Caco-2 (cell line): Measurements from ENCODE around the gene CD300LD. TPM values are rescaled to one million over a fixed set of nuclear protein-coding genes. Genes with fewer than 3 reads are reported as not detected.

Experiments
- BruUV-seq: library from RNA; stranded (reverse); fragments of 400-500 nt; replicated peaks from 2 replicates; lab custom pipeline; 2021; lab: Mats Ljungman, UMichigan
- CTCF ChIA-PET: fragments of 300-600 bp; sonication (Branson Sonifier 250); formaldehyde crosslinking; loops from one replicate; lab custom pipeline; 2022; ENCODE audit warnings: antibody characterized with exemption; lab: Charles Lee
- POLR2A ChIA-PET: fragments of 300-600 bp; sonication (Branson Sonifier 250); formaldehyde crosslinking; loops from one replicate; lab custom pipeline; 2022; ENCODE audit warnings: antibody characterized with exemption; lab: Charles Lee
- DNase-seq, 2 experiments: peaks; one replicate each; pipeline versions ENCODE4 v3.0.0 to v3.0.0-alpha.2; 2020 to 2022
- H3K27me3 ChIP-seq: replicated peaks from 2 replicates; pipeline ENCODE4 v1.6.0; 2011; ENCODE audit warnings: low read length; ENCODE audit not compliant: control insufficient read depth, insufficient read depth
- H3K36me3 ChIP-seq: 2 replicates; pipeline ENCODE4 v1.5.1; 2011; ENCODE audit warnings: low read length; ENCODE audit not compliant: control insufficient read depth, insufficient read depth
- H3K4me1 ChIP-seq: fragments of 250-450 bp; sonication (Bioruptor Pico); 2 replicates; pipeline ENCODE4 v1.5.1; 2020; ENCODE audit warnings: mild to moderate bottlenecking
- H3K4me3 ChIP-seq: 2 replicates; pipeline ENCODE4 v1.5.1; 2011; ENCODE audit warnings: low read depth, mild to moderate bottlenecking, control low read depth, low read length
- H3K9me3 ChIP-seq: fragments of 250-450 bp; sonication (Bioruptor Pico); 2 replicates; pipeline ENCODE4 v1.5.1; 2020; ENCODE audit warnings: mild to moderate bottlenecking, moderate library complexity
- H3K27ac Mint-ChIP-seq: one replicate; pipeline ENCODE4 v1.8.0; 2022; ENCODE audit warnings: mixed read lengths; ENCODE audit not compliant: unreplicated experiment
- H3K27me3 Mint-ChIP-seq: one replicate; pipeline ENCODE4 v1.8.0; 2022; ENCODE audit warnings: mixed read lengths; ENCODE audit not compliant: insufficient read depth, unreplicated experiment
- H3K36me3 Mint-ChIP-seq: one replicate; pipeline ENCODE4 v1.8.0; 2022; ENCODE audit warnings: mild to moderate bottlenecking, mixed read lengths; ENCODE audit not compliant: insufficient read depth, unreplicated experiment
- H3K4me1 Mint-ChIP-seq: one replicate; pipeline ENCODE4 v1.8.0; 2022; ENCODE audit warnings: low read depth, mixed read lengths; ENCODE audit not compliant: unreplicated experiment
- H3K4me3 Mint-ChIP-seq: one replicate; pipeline ENCODE4 v1.8.0; 2022; ENCODE audit warnings: mild to moderate bottlenecking, moderate library complexity, mixed read lengths; ENCODE audit not compliant: unreplicated experiment
- H3K9me3 Mint-ChIP-seq: one replicate; pipeline ENCODE4 v1.8.0; 2022; ENCODE audit warnings: mixed read lengths; ENCODE audit not compliant: unreplicated experiment
- intact Hi-C: fragments of 100-400 bp; cut with micrococcal nuclease; formaldehyde crosslinking; loops from one replicate; pipeline ENCODE4 v1.10.0; 2022; ENCODE audit not compliant: unreplicated experiment
- total RNA-seq: library from RNA; stranded (reverse); gene quantifications from 2 replicates; pipeline ENCODE4 v1.2.3, GENCODE V29; 2022
- TF ChIP-seq, protein P1 (sequence below), 2 experiments: fragments of 200-600 bp in 1 of 2; IDR thresholded peaks; 1 replicate in 1 of 2; 2 replicates in 1 of 2; pipeline versions ENCODE4 v1.5.1 to v1.8.0; 2011 to 2022; ENCODE audit warnings: antibody characterized with exemption in 1 of 2, control low read depth in 1 of 2, inconsistent platforms in 1 of 2, low read depth in 1 of 2, low read length in 1 of 2, mild to moderate bottlenecking in 1 of 2, moderate library complexity in 1 of 2; ENCODE audit not compliant: insufficient read depth in 1 of 2, severe bottlenecking in 1 of 2, unreplicated experiment in 1 of 2

The CD300LD gene
- total RNA-seq, 1 experiment from 2014 or later: not detected

DNA sequence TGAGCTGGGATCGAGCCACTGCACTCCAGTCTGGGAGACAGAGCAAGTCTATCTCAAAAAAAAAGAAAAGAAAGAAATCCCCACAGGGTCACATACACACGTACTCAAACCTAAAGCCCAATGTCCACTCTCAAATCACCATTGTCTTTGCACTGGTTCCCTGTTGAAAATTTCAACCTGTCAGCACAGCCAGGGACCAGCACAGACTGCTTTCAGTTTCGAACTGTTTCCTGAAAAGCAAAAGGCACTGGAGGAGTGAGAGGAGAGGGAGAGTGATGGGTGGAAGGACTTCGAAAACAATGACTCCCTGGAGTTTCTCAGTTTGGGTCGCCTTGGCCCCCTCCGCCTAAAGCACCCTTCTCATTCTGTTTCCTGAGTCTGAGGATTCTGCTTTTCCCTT, 37.2 kb downstream of the CD300LD start:
- no peaks in the 10 kb centered on the region for H3K9me3 Mint-ChIP-seq
- ChIA-PET CTCF (no interaction called here), POLR2A (no interaction called here)
- no peak overlapping the region for H3K4me3 ChIP-seq
- peaks cover 4% of the 10 kb centered on the region for H3K36me3 Mint-ChIP-seq
- H3K27me3 Mint-ChIP-seq: peaks cover 24% of the 10 kb centered on the region
- H3K4me1 ChIP-seq: no peaks in the 10 kb centered on the region
- no TSS peak for BruUV-seq
- intact Hi-C loops: no loop called here
- no peaks in the 10 kb centered on the region for H3K36me3 ChIP-seq
- H3K9me3 ChIP-seq: no peaks in the 10 kb centered on the region
- no peaks in the 10 kb centered on the region for H3K4me1 Mint-ChIP-seq
- no peak overlapping the region for H3K27ac Mint-ChIP-seq
- no peaks in the 10 kb centered on the region for H3K27me3 ChIP-seq
- TF ChIP-seq, protein P1, sequence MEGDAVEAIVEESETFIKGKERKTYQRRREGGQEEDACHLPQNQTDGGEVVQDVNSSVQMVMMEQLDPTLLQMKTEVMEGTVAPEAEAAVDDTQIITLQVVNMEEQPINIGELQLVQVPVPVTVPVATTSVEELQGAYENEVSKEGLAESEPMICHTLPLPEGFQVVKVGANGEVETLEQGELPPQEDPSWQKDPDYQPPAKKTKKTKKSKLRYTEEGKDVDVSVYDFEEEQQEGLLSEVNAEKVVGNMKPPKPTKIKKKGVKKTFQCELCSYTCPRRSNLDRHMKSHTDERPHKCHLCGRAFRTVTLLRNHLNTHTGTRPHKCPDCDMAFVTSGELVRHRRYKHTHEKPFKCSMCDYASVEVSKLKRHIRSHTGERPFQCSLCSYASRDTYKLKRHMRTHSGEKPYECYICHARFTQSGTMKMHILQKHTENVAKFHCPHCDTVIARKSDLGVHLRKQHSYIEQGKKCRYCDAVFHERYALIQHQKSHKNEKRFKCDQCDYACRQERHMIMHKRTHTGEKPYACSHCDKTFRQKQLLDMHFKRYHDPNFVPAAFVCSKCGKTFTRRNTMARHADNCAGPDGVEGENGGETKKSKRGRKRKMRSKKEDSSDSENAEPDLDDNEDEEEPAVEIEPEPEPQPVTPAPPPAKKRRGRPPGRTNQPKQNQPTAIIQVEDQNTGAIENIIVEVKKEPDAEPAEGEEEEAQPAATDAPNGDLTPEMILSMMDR (IDR thresholded peaks at IDR 0.05; ENCODE audit: insufficient read depth in 1 of 2, low read depth in 1 of 2, low read length in 1 of 2, severe bottlenecking in 1 of 2, unreplicated experiment in 1 of 2): no peak
- no peak overlapping the region for H3K4me3 Mint-ChIP-seq
- no peak for DNase-seq

DNA sequence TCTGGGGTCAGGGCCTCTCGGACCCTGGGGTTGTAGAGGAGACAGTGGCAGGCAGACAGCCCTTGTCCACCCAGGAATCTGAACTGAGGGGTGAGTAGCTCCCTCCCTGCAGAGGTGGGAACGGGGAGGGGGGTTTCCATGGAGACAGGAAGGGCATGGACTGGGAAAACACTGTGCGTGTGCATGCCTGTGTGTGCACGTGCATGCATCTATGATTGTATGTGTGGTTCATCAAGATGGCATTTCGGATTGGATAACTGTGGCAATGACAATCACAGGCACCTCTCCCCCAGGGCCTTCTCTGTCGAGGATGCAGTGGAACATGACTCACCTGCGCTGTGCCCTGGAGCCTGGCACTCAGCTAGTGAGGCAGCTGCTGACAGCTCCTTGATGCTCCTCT, 40.0 kb downstream of the CD300LD start:
- no peak for DNase-seq
- Histone ChIP-seq H3K36me3 (no peaks in the 10 kb centered on the region), H3K4me3 (no peak overlapping the region), H3K4me1 (no peaks in the 10 kb centered on the region), H3K9me3 (no peaks in the 10 kb centered on the region), H3K27me3 (no peaks in the 10 kb centered on the region)
- H3K4me3 Mint-ChIP-seq: no peak overlapping the region
- H3K27me3 Mint-ChIP-seq: peaks cover 25% of the 10 kb centered on the region
- no TSS peak for BruUV-seq
- H3K9me3 Mint-ChIP-seq: no peaks in the 10 kb centered on the region
- intact Hi-C loops: no loop called here
- POLR2A ChIA-PET: no interaction called here
- CTCF ChIA-PET: interaction anchor here (0.6 to 1.0 kb wide), 2 partner anchors 14 to 122 kb away, joined by 4 to 5 read pairs; no protein-coding TSS in a partner anchor
- peaks cover 4% of the 10 kb centered on the region for H3K36me3 Mint-ChIP-seq
- TF ChIP-seq, protein P1 (IDR thresholded peaks at IDR 0.05; ENCODE audit: insufficient read depth in 1 of 2, low read depth in 1 of 2, low read length in 1 of 2, severe bottlenecking in 1 of 2, unreplicated experiment in 1 of 2): no peak
- H3K27ac Mint-ChIP-seq: no peak overlapping the region
- no peaks in the 10 kb centered on the region for H3K4me1 Mint-ChIP-seq

DNA sequence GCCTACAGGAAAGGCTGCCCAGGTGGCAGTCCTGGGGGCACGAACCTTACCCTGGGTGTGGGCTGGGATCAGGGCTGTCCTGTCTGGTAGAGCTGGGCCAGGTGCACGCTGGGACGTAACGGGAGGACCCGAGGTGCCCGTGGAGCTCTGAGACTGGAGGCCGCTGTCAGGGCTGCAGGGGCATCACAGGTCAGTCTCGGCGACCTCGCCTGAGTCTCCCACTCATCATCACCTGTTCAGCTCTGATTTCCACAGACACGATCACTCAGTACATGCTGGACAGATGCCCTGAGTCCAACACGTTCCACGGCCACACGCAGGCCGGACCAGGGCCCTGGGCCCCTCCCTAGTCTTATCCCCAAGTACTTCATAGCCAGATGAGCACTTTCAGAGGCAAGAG, 41.5 kb downstream of the CD300LD start:
- no peak overlapping the region for H3K4me3 Mint-ChIP-seq
- no peak overlapping the region for H3K27ac Mint-ChIP-seq
- H3K4me1 Mint-ChIP-seq: no peaks in the 10 kb centered on the region
- H3K4me1 ChIP-seq: no peaks in the 10 kb centered on the region
- H3K27me3 ChIP-seq: no peaks in the 10 kb centered on the region
- BruUV-seq: no TSS peak
- DNase-seq: no peak
- intact Hi-C loops: no loop called here
- ChIA-PET CTCF (no interaction called here), POLR2A (no interaction called here)
- H3K4me3 ChIP-seq: no peak overlapping the region
- H3K36me3 Mint-ChIP-seq: peaks cover 4% of the 10 kb centered on the region
- TF ChIP-seq, protein P1 (IDR thresholded peaks at IDR 0.05; ENCODE audit: insufficient read depth in 1 of 2, low read depth in 1 of 2, low read length in 1 of 2, severe bottlenecking in 1 of 2, unreplicated experiment in 1 of 2): no peak
- H3K9me3 Mint-ChIP-seq: no peaks in the 10 kb centered on the region
- H3K27me3 Mint-ChIP-seq: peaks cover 22% of the 10 kb centered on the region
- H3K36me3 ChIP-seq: no peaks in the 10 kb centered on the region
- no peaks in the 10 kb centered on the region for H3K9me3 ChIP-seq
